Pulmonary artery endothelial cell (primary cell): ENCODE data around the gene HTN3. TPM values are rescaled to one million over a fixed set of nuclear protein-coding genes. Genes with fewer than 3 reads are reported as not detected.
"Not testable (repeated sequence)": the region's sequence is repeated elsewhere in the genome, so short reads cannot be mapped to it uniquely, and the experiment has no call there.

ENCODE experiments used
- DNase-seq: peaks from one replicate; pipeline ENCODE4 v3.0.0-alpha.2; 2011; ENCODE audit warnings: low read depth, low spot score
- total RNA-seq: library from RNA; depleted of rRNA; stranded (reverse); fragments of >200 nt; gene quantifications from 2 replicates; pipeline ENCODE4 v1.2.3, GENCODE V29; 2014

HTN3 gene
- total RNA-seq, result not detected in 2 replicates

- not testable (repeated sequence) for DNase-seq
These were observed at the start of gene HTN3 for GRCh38 chr4:70028159-70028558. TSS of gene HTN3 (plus strand) at chr4:70028459. CDS start at chr4:70030741, 2,282 bp downstream.

- DNase-seq, result no peak
These were observed 44.2 kb upstream of the HTN3 start for GRCh38 chr4:69984030-69984443.

- no peak for DNase-seq
These were observed 41.6 kb upstream of the HTN3 start for GRCh38 chr4:69986663-69987062.

- DNase-seq, result no peak
These were observed 37.2 kb upstream of the HTN3 start for GRCh38 chr4:69991016-69991415.

GRCh38 chr4:69994782-69995181, 33.5 kb upstream of the HTN3 start:
- DNase-seq, result no peak

- no peak for DNase-seq
These were observed 32.7 kb upstream of the HTN3 start, which contains the start of gene STATH for GRCh38 chr4:69995526-69996016. TSS of gene STATH (plus strand) at chr4:69995966. CDS start at chr4:69998438, 2,472 bp downstream.

- no peak for DNase-seq
These were observed 28.8 kb upstream of the HTN3 start for GRCh38 chr4:69999420-69999819.

GRCh38 chr4:70000711-70001110, 27.5 kb upstream of the HTN3 start:
- DNase-seq, result no peak

GRCh38 chr4:70002507-70002906, 25.8 kb upstream of the HTN3 start:
- DNase-seq, result no peak

- no peak for DNase-seq
These were observed 19.5 kb upstream of the HTN3 start for GRCh38 chr4:70008771-70009170.

GRCh38 chr4:70019006-70019405, 9.3 kb upstream of the HTN3 start:
- not testable (repeated sequence) for DNase-seq

- DNase-seq, result no peak
These were observed 5.0 kb upstream of the HTN3 start for GRCh38 chr4:70023218-70023617.

- no peak for DNase-seq
These were observed 1.2 kb upstream of the HTN3 start for GRCh38 chr4:70027011-70027410.

GRCh38 chr4:70037559-70037958, 9.3 kb downstream of the HTN3 start:
- not testable (repeated sequence) for DNase-seq

GRCh38 chr4:70039928-70040327, 11.7 kb downstream of the HTN3 start:
- not testable (repeated sequence) for DNase-seq

GRCh38 chr4:70041652-70042286, 13.5 kb downstream of the HTN3 start:
- no peak for DNase-seq

- DNase-seq, result not testable (repeated sequence)
These were observed 21.9 kb downstream of the HTN3 start, which contains the start of gene HTN1 for GRCh38 chr4:70050138-70050537. TSS of gene HTN1 (plus strand) at chr4:70050438. CDS start at chr4:70053077, 2,639 bp downstream.

GRCh38 chr4:70056534-70056933, 28.3 kb downstream of the HTN3 start:
- not testable (repeated sequence) for DNase-seq

GRCh38 chr4:70057651-70058050, 29.4 kb downstream of the HTN3 start:
- DNase-seq, result no peak

- DNase-seq, result no peak
These were observed 30.9 kb downstream of the HTN3 start for GRCh38 chr4:70059149-70059548.

GRCh38 chr4:70062000-70062399, 33.7 kb downstream of the HTN3 start:
- DNase-seq, result no peak

- no peak for DNase-seq
These were observed 51.9 kb downstream of the HTN3 start for GRCh38 chr4:70080205-70080604.
